ENCODE data around the gene STARD8. TPM values are rescaled to one million over a fixed set of nuclear protein-coding genes. Genes with fewer than 3 reads are reported as not detected.

Gene STARD8
- total RNA-seq, 1 donor from 2014 or later: 14.0 TPM

- Histone ChIP-seq H3K4me1 (no peaks in the 10 kb centered on the region), H3K9me3 (no peaks in the 10 kb centered on the region), H3K27ac (no peak overlapping the region), H3K27me3 (no peaks in the 10 kb centered on the region), H3K36me3 (no peaks in the 10 kb centered on the region), H3K4me3 (no peak overlapping the region)
- intact Hi-C loops (cut with DNase I): loop anchor here (10.0 kb wide), 1 partner anchor 83 kb away; no protein-coding TSS in a partner anchor
- DNase-seq (ENCODE audit: extremely low spot score in 2 of 2): no peak
- no peak for TF ChIP-seq CTCF (IDR thresholded peaks at IDR 0.05)
- no peak for TF ChIP-seq POLR2AphosphoS5 (IDR thresholded peaks at IDR 0.05; ENCODE audit: insufficient read depth in 1 of 2, low read depth in 1 of 2)
Measured at GRCh38 chrX:68721991-68722860, 74.8 kb downstream of the STARD8 start.

GRCh38 chrX:68723491-68724155, 76.2 kb downstream of the STARD8 start:
- Histone ChIP-seq H3K27me3 (no peaks in the 10 kb centered on the region), H3K9me3 (no peaks in the 10 kb centered on the region), H3K36me3 (no peaks in the 10 kb centered on the region), H3K4me3 (no peak overlapping the region), H3K27ac (no peak overlapping the region), H3K4me1 (no peaks in the 10 kb centered on the region)
- intact Hi-C loops (cut with DNase I): loop anchor here (10.0 kb wide), 1 partner anchor 81 kb away; no protein-coding TSS in a partner anchor
- TF ChIP-seq POLR2AphosphoS5 (IDR thresholded peaks at IDR 0.05; ENCODE audit: insufficient read depth in 1 of 2, low read depth in 1 of 2) (no peak), CTCF (IDR thresholded peaks at IDR 0.05) (no peak), POLR2A (IDR thresholded peaks at IDR 0.05) (no peak)
- no peak for DNase-seq (ENCODE audit: extremely low spot score in 2 of 2)

- Histone ChIP-seq H3K27me3 (no peaks in the 10 kb centered on the region), H3K36me3 (no peaks in the 10 kb centered on the region), H3K4me3 (no peak overlapping the region), H3K4me1 (no peaks in the 10 kb centered on the region), H3K27ac (no peak overlapping the region), H3K9me3 (no peaks in the 10 kb centered on the region)
- intact Hi-C loops (cut with DNase I): loop anchor here (10.0 kb wide), 1 partner anchor 80 kb away; no protein-coding TSS in a partner anchor
- TF ChIP-seq CTCF (IDR thresholded peaks at IDR 0.05) (no peak), POLR2A (IDR thresholded peaks at IDR 0.05) (no peak), POLR2AphosphoS5 (IDR thresholded peaks at IDR 0.05; ENCODE audit: insufficient read depth in 1 of 2, low read depth in 1 of 2) (no peak)
- no peak for DNase-seq (ENCODE audit: extremely low spot score in 2 of 2)
Measured at GRCh38 chrX:68724531-68725020, 77.1 kb downstream of the STARD8 start.

GRCh38 chrX:68725756-68726365, 78.4 kb downstream of the STARD8 start:
- intact Hi-C loops (cut with DNase I): loop anchor here (10.0 kb wide), 1 partner anchor 79 kb away; no protein-coding TSS in a partner anchor

More at GRCh38 chrX:68725756-68726365, 78.4 kb downstream of the STARD8 start:
- H3K4me1 ChIP-seq: no peaks in the 10 kb centered on the region
- DNase-seq (ENCODE audit: extremely low spot score in 2 of 2): no peak
- no peak for TF ChIP-seq POLR2AphosphoS5 (IDR thresholded peaks at IDR 0.05; ENCODE audit: insufficient read depth in 1 of 2, low read depth in 1 of 2)
- TF ChIP-seq POLR2A (IDR thresholded peaks at IDR 0.05): no peak
- no peak for TF ChIP-seq CTCF (IDR thresholded peaks at IDR 0.05)
- H3K36me3 ChIP-seq: no peaks in the 10 kb centered on the region
- no peaks in the 10 kb centered on the region for H3K27me3 ChIP-seq
- no peak overlapping the region for H3K4me3 ChIP-seq
- no peaks in the 10 kb centered on the region for H3K9me3 ChIP-seq
- H3K27ac ChIP-seq: no peak overlapping the region

Measured in vagina (tissue), 2 donors.